HepG2 (cell line): ENCODE data around the gene DLG2. TPM values are rescaled to one million over a fixed set of nuclear protein-coding genes. Genes with fewer than 3 reads are reported as not detected.
A peak's percentile ranks its signal among the peaks of the same experiment; 100 is the strongest.

Source experiments
- ERF ChIP-seq: IDR thresholded peaks from 2 replicates; pipeline ENCODE4 v1.6.1; 2018; ENCODE audit warnings: missing biosample characterization, missing genetic modification reagents
- HNF4G ChIP-seq, 2 experiments: sonication (generic) in 1 of 2; formaldehyde crosslinking in 1 of 2; IDR thresholded peaks; 2 replicates each; pipeline versions ENCODE4 v1.4.0 to v1.6.1; 2011 to 2020; ENCODE audit warnings: borderline replicate concordance in 2 of 2, low read depth in 2 of 2, mild to moderate bottlenecking in 2 of 2, low read length in 1 of 2, missing genetic modification reagents in 1 of 2, moderate library complexity in 1 of 2
- NCOA1 ChIP-seq: sonication (generic); formaldehyde crosslinking; IDR thresholded peaks from 2 replicates; pipeline ENCODE4 v1.9.0; 2021; ENCODE audit warnings: missing genetic modification reagents
- NCOR1 ChIP-seq: fragments of 200-600 bp; sonication (generic); IDR thresholded peaks from 2 replicates; pipeline ENCODE4 v1.7.0; 2017; ENCODE audit warnings: antibody characterized with exemption, low read length, borderline replicate concordance
- PHF20 ChIP-seq: sonication (generic); formaldehyde crosslinking; IDR thresholded peaks from 2 replicates; pipeline ENCODE4 v1.5.0; 2020; ENCODE audit warnings: mild to moderate bottlenecking, missing genetic modification reagents
- UBTF ChIP-seq: sonication (generic); formaldehyde crosslinking; IDR thresholded peaks from 2 replicates; pipeline ENCODE4 v1.4.0; 2020; ENCODE audit warnings: mild to moderate bottlenecking, missing genetic modification reagents
- USF2 ChIP-seq, 2 experiments: sonication (generic) in 1 of 2; formaldehyde crosslinking in 1 of 2; IDR thresholded peaks; 2 replicates each; pipeline versions ENCODE4 v1.5.1 to v1.6.1; 2011 to 2020; ENCODE audit warnings: borderline replicate concordance in 1 of 2, low read depth in 1 of 2, low read length in 1 of 2, mild to moderate bottlenecking in 1 of 2, missing genetic modification reagents in 1 of 2, moderate library complexity in 1 of 2
- ZBED4 ChIP-seq: sonication (generic); formaldehyde crosslinking; IDR thresholded peaks from 2 replicates; pipeline ENCODE4 v1.4.0; 2020; ENCODE audit warnings: missing genetic modification reagents, borderline replicate concordance
- ZNF142 ChIP-seq: sonication (generic); formaldehyde crosslinking; IDR thresholded peaks from 2 replicates; pipeline ENCODE4 v1.4.0; 2020; ENCODE audit warnings: missing genetic modification reagents
- ZNF432 ChIP-seq: sonication (generic); formaldehyde crosslinking; IDR thresholded peaks from 2 replicates; pipeline ENCODE4 v1.5.0; 2020; ENCODE audit warnings: missing genetic modification reagents, mild to moderate bottlenecking, borderline replicate concordance
- ZNF737 ChIP-seq: sonication (generic); formaldehyde crosslinking; IDR thresholded peaks from 2 replicates; pipeline ENCODE4 v1.5.0; 2020; ENCODE audit warnings: missing genetic modification reagents, mild to moderate bottlenecking, borderline replicate concordance
- ZSCAN9 ChIP-seq: IDR thresholded peaks from 2 replicates; pipeline ENCODE4 v1.6.1; 2016; ENCODE audit warnings: borderline replicate concordance
- polyA plus RNA-seq, 8 experiments: library from polyadenylated mRNA; depleted of rRNA in 3 of 8; stranded (reverse) in 7 of 8; unstranded in 1 of 8; fragments of >200 nt; fragmentation: Illumina TruSeq in 4 of 8; extraction: Trizol in 4 of 8; gene quantifications; 2 replicates each; pipeline versions ENCODE4 v1.2.1 to v1.2.3, GENCODE V29; 2011 to 2016; ENCODE audit warnings: low read depth in 4 of 8, missing spikeins in 1 of 8, mixed read lengths in 1 of 8; ENCODE audit not compliant: insufficient read depth in 1 of 8
- total RNA-seq, 5 experiments: library from RNA; depleted of rRNA; stranded (reverse); fragments of >200 nt; fragmentation: Illumina TruSeq; extraction: Trizol; gene quantifications; 2 replicates each; pipeline ENCODE4 v1.2.3, GENCODE V29; 2016; ENCODE audit warnings: low read depth in 1 of 5

DLG2 gene
- total and polyA plus RNA-seq, 2 of the 13 experiments (the other 11 are each of a cell fraction or from before 2014, with no cell fraction given): 0.46 to 1.0 TPM

GRCh38 chr11:85628771-85629341 lies 1.7 kb upstream of the DLG2 start (continued):
- TF ChIP-seq ZNF432 (CRISPR knock-in tag): no peak
- peak; percentile 31; the same call in 1 of the 2 replicates for TF ChIP-seq PHF20 (CRISPR knock-in tag)
- no peak for TF ChIP-seq NCOA1
- no peak for TF ChIP-seq USF2 (IDR thresholded peaks at IDR 0.05; ENCODE audit: low read depth, low read length)
- peak; percentile 81; the same call in 1 of the 2 replicates for TF ChIP-seq USF2 (CRISPR knock-in tag; IDR thresholded peaks at IDR 0.05; ENCODE audit: borderline replicate concordance)
- no peak for TF ChIP-seq ERF (CRISPR knock-in tag)
- TF ChIP-seq UBTF (CRISPR knock-in tag): no peak
- no peak for TF ChIP-seq ZBED4 (CRISPR knock-in tag)
- no peak for TF ChIP-seq NCOR1
- TF ChIP-seq ZNF737 (CRISPR knock-in tag): no peak
- TF ChIP-seq HNF4G (IDR thresholded peaks at IDR 0.05; ENCODE audit: borderline replicate concordance, low read depth, low read length): no peak
- TF ChIP-seq HNF4G (CRISPR knock-in tag; IDR thresholded peaks at IDR 0.05; ENCODE audit: borderline replicate concordance, low read depth): no peak
- TF ChIP-seq ZNF142 (CRISPR knock-in tag): no peak
- no peak for TF ChIP-seq ZSCAN9 (CRISPR knock-in tag)
